Neuron (in vitro differentiated cells): ENCODE data around the gene PRPF19.
A peak's percentile ranks its signal among the peaks of the same experiment; 100 is the strongest.

ENCODE experiments used
- H2AFZ ChIP-seq: one replicate; pipeline ENCODE4 v1.6.1; 2013; ENCODE audit warnings: low read depth, mild to moderate bottlenecking, inconsistent platforms, low read length, moderate library complexity
- H3K27me3 ChIP-seq: one replicate; pipeline ENCODE4 v1.6.1; 2013; ENCODE audit warnings: low read length; ENCODE audit not compliant: insufficient read depth
- H3K36me3 ChIP-seq: one replicate; pipeline ENCODE4 v1.6.1; 2013; ENCODE audit warnings: low read length; ENCODE audit not compliant: insufficient read depth
- H3K4me1 ChIP-seq: one replicate; pipeline ENCODE4 v1.6.1; 2013; ENCODE audit warnings: low read length; ENCODE audit not compliant: insufficient read depth
- H3K4me3 ChIP-seq: 2 replicates; pipeline ENCODE4 v1.5.1; 2013; ENCODE audit warnings: mild to moderate bottlenecking, low read length, moderate library complexity
- H3K9me3 ChIP-seq: one replicate; pipeline ENCODE4 v1.6.1; 2013; ENCODE audit warnings: low read length

Gene PRPF19

GRCh38 chr11:60934790-60935605, 28.6 kb upstream of the PRPF19 start:
- Histone ChIP-seq H2AFZ (no peak overlapping the region), H3K9me3 (no peaks in the 10 kb centered on the region), H3K4me3 (no peak overlapping the region), H3K27me3 (no peaks in the 10 kb centered on the region), H3K4me1 (peaks cover 12% of the 10 kb centered on the region), H3K36me3 (peaks cover 54% of the 10 kb centered on the region)

DNA sequence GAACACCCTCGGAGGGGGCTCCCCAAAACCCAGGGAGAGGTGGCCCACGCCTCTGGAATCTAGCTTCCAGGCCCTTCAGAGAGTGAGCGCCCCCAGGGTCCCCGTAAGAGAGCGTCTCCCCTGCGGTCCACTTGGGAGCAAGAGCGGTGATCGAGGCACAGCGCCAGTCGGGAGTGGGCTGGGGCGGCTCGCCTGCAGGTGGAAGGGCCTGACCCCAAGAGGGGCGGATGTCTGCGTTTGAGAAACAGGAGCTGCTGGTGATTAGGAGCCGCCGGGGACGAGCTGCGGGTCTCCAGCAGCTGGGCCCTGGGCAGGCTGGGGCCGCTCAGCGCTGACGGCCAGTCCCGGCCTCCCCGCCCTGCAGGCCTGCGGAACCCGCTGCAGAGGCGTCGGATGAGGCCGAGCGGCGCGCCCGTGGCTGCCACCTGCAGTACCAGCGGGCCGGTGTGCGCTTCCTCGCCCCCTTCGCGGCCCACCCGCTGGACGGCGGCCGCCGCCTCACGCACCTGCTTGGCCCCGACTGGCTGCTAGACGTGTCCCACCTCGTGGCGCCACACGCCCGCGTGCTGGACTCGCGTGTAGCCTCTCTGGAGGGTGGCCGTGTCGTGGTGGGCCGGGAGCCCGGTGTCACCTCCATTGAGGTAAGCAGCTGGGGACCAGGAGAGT, 27.9 kb upstream of the PRPF19 start:
- Histone ChIP-seq H3K4me1 (peaks cover 12% of the 10 kb centered on the region), H3K4me3 (no peak overlapping the region), H2AFZ (no peak overlapping the region), H3K9me3 (no peaks in the 10 kb centered on the region), H3K36me3 (peaks cover 61% of the 10 kb centered on the region), H3K27me3 (no peaks in the 10 kb centered on the region)

DNA sequence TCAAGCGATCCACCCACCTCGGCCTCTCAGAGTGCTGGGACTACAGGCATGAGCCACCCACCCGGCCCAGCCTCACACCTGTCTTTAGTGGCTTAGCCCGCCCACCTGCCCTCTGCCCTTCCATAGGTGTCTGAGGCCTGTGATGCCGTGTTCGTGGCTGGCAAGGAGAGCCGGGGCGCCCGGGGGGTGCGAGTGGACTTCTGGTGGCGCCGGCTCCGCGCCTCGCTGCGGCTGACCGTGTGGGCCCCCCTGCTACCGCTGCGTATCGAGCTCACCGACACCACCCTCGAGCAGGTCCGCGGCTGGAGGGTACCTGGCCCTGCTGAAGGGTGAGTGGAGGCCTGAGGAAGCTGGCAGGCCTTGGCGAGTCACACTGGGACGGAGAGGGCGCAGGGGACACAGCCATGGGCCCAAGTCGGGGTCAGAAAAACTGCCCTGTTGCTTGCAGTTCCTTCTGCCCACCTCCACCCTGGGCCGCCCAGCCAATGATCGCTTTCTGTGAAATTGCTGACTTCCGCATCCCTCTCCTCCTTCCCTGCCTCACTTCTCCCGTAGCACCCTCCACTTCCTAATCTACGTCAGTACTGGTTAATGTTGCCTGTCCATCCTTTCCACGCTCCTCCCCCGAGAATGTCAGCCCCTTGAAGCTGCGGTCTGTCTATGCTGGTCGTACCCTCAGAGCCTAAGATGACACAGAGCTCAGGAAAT, 27.2 kb upstream of the PRPF19 start:
- no peaks in the 10 kb centered on the region for H3K9me3 ChIP-seq
- H2AFZ ChIP-seq = no peak overlapping the region
- H3K36me3 ChIP-seq = peaks cover 67% of the 10 kb centered on the region
- no peaks in the 10 kb centered on the region for H3K27me3 ChIP-seq
- no peak overlapping the region for H3K4me3 ChIP-seq
- H3K4me1 ChIP-seq = peaks cover 10% of the 10 kb centered on the region

GRCh38 chr11:60932605-60933356, 26.4 kb upstream of the PRPF19 start:
- Histone ChIP-seq H3K4me1 (peaks cover 3% of the 10 kb centered on the region), H3K4me3 (no peak overlapping the region), H2AFZ (no peak overlapping the region), H3K9me3 (no peaks in the 10 kb centered on the region), H3K36me3 (peaks cover 74% of the 10 kb centered on the region), H3K27me3 (no peaks in the 10 kb centered on the region)

- Histone ChIP-seq H3K27me3 (no peaks in the 10 kb centered on the region), H3K36me3 (peaks cover 76% of the 10 kb centered on the region), H3K4me1 (peaks cover 3% of the 10 kb centered on the region), H3K9me3 (no peaks in the 10 kb centered on the region), H3K4me3 (no peak overlapping the region), H2AFZ (no peak overlapping the region)
These were observed 25.5 kb upstream of the PRPF19 start for GRCh38 chr11:60931917-60932316.

- no peak overlapping the region for H2AFZ ChIP-seq
- no peak overlapping the region for H3K4me3 ChIP-seq
- no peaks in the 10 kb centered on the region for H3K9me3 ChIP-seq
- no peaks in the 10 kb centered on the region for H3K27me3 ChIP-seq
- peaks cover 15% of the 10 kb centered on the region for H3K4me1 ChIP-seq
- H3K36me3 ChIP-seq = peaks cover 73% of the 10 kb centered on the region
These were observed 24.0 kb upstream of the PRPF19 start for GRCh38 chr11:60930394-60930793.

DNA sequence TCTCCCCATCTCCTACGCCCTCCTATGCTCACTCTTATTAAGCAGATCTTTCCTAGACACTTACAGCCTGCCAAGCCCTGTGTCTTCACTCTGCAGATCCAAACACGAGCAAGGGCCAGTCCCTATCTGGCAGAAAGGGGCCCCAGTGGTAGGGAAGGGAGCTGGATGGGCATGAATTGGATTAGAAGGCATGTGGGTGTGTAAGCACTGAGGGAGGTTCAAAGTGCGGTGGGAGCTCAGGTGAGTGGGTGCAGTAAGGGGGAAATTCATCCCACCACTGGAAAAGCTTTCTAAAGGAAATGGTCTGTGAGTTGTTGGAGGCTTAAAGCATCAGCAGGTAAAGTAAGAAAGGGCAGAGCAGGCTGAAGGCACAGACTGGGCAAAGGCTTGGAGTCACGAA, 23.4 kb upstream of the PRPF19 start:
- Histone ChIP-seq H3K36me3 (peaks cover 68% of the 10 kb centered on the region), H3K4me1 (peaks cover 19% of the 10 kb centered on the region), H2AFZ (no peak overlapping the region), H3K4me3 (no peak overlapping the region), H3K27me3 (no peaks in the 10 kb centered on the region), H3K9me3 (no peaks in the 10 kb centered on the region)

DNA sequence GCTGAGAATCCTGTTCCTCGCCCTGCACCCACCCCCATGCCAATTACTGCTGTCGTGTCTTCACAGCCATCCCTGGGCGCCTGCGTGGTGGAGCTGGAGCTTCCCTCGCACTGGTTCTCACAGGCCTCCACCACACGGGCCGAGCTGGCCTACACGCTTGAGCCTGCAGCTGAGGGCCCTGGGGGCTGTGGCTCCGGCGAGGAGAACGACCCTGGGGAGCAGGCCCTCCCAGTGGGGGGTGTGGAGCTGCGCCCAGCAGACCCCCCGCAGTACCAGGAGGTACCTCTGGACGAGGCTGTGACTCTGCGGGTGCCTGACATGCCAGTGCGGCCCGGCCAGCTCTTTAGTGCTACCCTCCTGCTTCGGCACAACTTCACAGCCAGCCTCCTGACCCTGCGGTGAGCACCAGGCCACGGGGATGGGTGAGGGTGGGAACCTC, 22.2 kb upstream of the PRPF19 start:
- peaks cover 24% of the 10 kb centered on the region for H3K4me1 ChIP-seq
- no peak overlapping the region for H2AFZ ChIP-seq
- H3K36me3 ChIP-seq = peaks cover 62% of the 10 kb centered on the region
- H3K27me3 ChIP-seq = no peaks in the 10 kb centered on the region
- no peak overlapping the region for H3K4me3 ChIP-seq
- no peaks in the 10 kb centered on the region for H3K9me3 ChIP-seq

- H2AFZ ChIP-seq = no peak overlapping the region
- no peak overlapping the region for H3K4me3 ChIP-seq
- H3K9me3 ChIP-seq = no peaks in the 10 kb centered on the region
- H3K4me1 ChIP-seq = peaks cover 21% of the 10 kb centered on the region
- no peaks in the 10 kb centered on the region for H3K27me3 ChIP-seq
- peaks cover 60% of the 10 kb centered on the region for H3K36me3 ChIP-seq
These were observed 21.2 kb upstream of the PRPF19 start for GRCh38 chr11:60927600-60927999.

GRCh38 chr11:60927061-60927592, 20.7 kb upstream of the PRPF19 start:
- Histone ChIP-seq H2AFZ (no peak overlapping the region), H3K36me3 (peaks cover 60% of the 10 kb centered on the region), H3K4me1 (peaks cover 21% of the 10 kb centered on the region)

GRCh38 chr11:60926500-60926899, 20.1 kb upstream of the PRPF19 start:
- H3K9me3 ChIP-seq = no peaks in the 10 kb centered on the region
- H3K4me1 ChIP-seq = peaks cover 21% of the 10 kb centered on the region
- no peaks in the 10 kb centered on the region for H3K27me3 ChIP-seq
- peaks cover 60% of the 10 kb centered on the region for H3K36me3 ChIP-seq
- H2AFZ ChIP-seq = no peak overlapping the region
- H3K4me3 ChIP-seq = no peak overlapping the region

More at GRCh38 chr11:60927061-60927592, 20.7 kb upstream of the PRPF19 start:
- H3K4me3 ChIP-seq = no peak overlapping the region
- no peaks in the 10 kb centered on the region for H3K9me3 ChIP-seq
- no peaks in the 10 kb centered on the region for H3K27me3 ChIP-seq

DNA sequence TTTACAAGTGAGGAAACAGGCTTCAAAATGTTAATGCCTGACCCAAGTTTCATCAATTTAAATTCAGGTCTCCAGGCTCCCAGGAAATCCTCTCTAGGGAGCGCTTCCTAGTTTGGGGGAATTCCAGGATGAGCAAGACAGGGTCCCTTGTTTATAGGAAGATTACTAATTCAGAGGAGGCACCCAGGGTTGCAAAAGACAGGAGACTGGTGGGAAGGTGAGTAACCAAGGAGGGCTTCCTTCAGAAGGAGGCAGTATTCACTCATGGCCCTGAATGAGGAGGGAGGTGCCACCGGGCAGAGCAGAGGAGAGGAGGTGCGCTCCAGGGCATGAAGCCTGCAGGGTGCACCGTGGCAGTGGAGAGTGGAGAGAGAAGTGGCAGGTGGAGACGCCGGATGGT, 19.5 kb upstream of the PRPF19 start:
- H3K4me3 ChIP-seq = peak overlapping the region; percentile 80
- no peaks in the 10 kb centered on the region for H3K27me3 ChIP-seq
- no peaks in the 10 kb centered on the region for H3K9me3 ChIP-seq
- H2AFZ ChIP-seq = no peak overlapping the region
- H3K4me1 ChIP-seq = peaks cover 21% of the 10 kb centered on the region
- H3K36me3 ChIP-seq = peaks cover 60% of the 10 kb centered on the region
